Coronary artery (tissue), 2 donors: Measurements from ENCODE around the gene TPSG1.

ENCODE experiments used
- DNase-seq: peaks from one replicate; pipeline ENCODE4 v3.0.0-alpha.2; 2017; ENCODE audit warnings: low spot score
- H3K27ac ChIP-seq, 2 donors: fragments of 200-600 bp; sonication (generic); one replicate each; pipeline ENCODE4 v1.5.1; 2016 to 2019
- H3K4me3 ChIP-seq: fragments of 200-600 bp; sonication (generic); 2 replicates; pipeline ENCODE4 v1.5.1; 2016; ENCODE audit warnings: mild to moderate bottlenecking, moderate library complexity
- CTCF ChIP-seq: fragments of 200-600 bp; sonication (generic); IDR thresholded peaks from one replicate; pipeline ENCODE4 v1.5.1; 2019; ENCODE audit warnings: antibody characterized with exemption

TPSG1 gene

GRCh38 chr16:1173788-1174451 lies 51.1 kb downstream of the TPSG1 start:
- H3K27ac ChIP-seq: peak overlapping the region in 1 of 2 donors; percentile 28

GRCh38 chr16:1172651-1173050 lies 52.4 kb downstream of the TPSG1 start:
- no peak for DNase-seq
- no peak for TF ChIP-seq CTCF
- Histone ChIP-seq H3K27ac (no peak overlapping the region), H3K4me3 (no peak overlapping the region)

More at GRCh38 chr16:1173788-1174451, 51.1 kb downstream of the TPSG1 start:
- H3K4me3 ChIP-seq: no peak overlapping the region
- TF ChIP-seq CTCF: no peak
- DNase-seq: no peak

- no peak for DNase-seq
- H3K4me3 ChIP-seq: no peak overlapping the region
- TF ChIP-seq CTCF: no peak
- H3K27ac ChIP-seq: no peak overlapping the region
These were observed 53.1 kb downstream of the TPSG1 start for GRCh38 chr16:1171854-1172428.
